CD4-positive, alpha-beta T cell (primary cell): ENCODE measurements around the gene B3GLCT. TPM values are rescaled to one million over a fixed set of nuclear protein-coding genes. Genes with fewer than 3 reads are reported as not detected.

Source experiments
- ATAC-seq: fragments of 200-7000 bp; cut with Tn5 transposase; one replicate; pipeline ENCODE4 v1.10.0; 2022; ENCODE audit warnings: mild to moderate bottlenecking; ENCODE audit not compliant: poor library complexity
- CTCF ChIA-PET: fragments of 350-600 bp; sonication (Branson Sonifier 250); formaldehyde crosslinking; loops from one replicate; lab custom pipeline; 2021; ENCODE audit warnings: antibody characterized with exemption, inconsistent platforms; lab: Charles Lee
- POLR2A ChIA-PET: fragments of 350-600 bp; sonication (Branson Sonifier 250); formaldehyde crosslinking; loops from one replicate; lab custom pipeline; 2021; ENCODE audit warnings: antibody characterized with exemption, inconsistent platforms; lab: Charles Lee
- DNase-seq, 14 experiments: peaks; one replicate each; pipeline ENCODE4 v3.0.0-alpha.2; 2013 to 2020; ENCODE audit warnings: mixed read lengths in 2 of 14
- H3K27ac ChIP-seq, 2 donors: one replicate each; pipeline versions ENCODE4 v1.5.1 to v1.7.0; 2013; ENCODE audit warnings: low read length in 2 of 2, low read depth in 1 of 2, mild to moderate bottlenecking in 1 of 2
- H3K27me3 ChIP-seq, 2 experiments: 1 replicate in 1 of 2; 2 replicates in 1 of 2; pipeline versions ENCODE4 v1.6.1 to v1.7.0; 2013; ENCODE audit warnings: low read length in 2 of 2, control low read depth in 1 of 2, mild to moderate bottlenecking in 1 of 2, moderate library complexity in 1 of 2; ENCODE audit not compliant: insufficient read depth in 2 of 2, control insufficient read depth in 1 of 2
- H3K36me3 ChIP-seq: one replicate; pipeline ENCODE4 v1.6.1; 2013; ENCODE audit warnings: low read length, control low read depth; ENCODE audit not compliant: insufficient read depth
- H3K4me1 ChIP-seq: one replicate; pipeline ENCODE4 v1.6.1; 2013; ENCODE audit warnings: low read length, control low read depth; ENCODE audit not compliant: insufficient read depth
- H3K4me3 ChIP-seq: one replicate; pipeline ENCODE4 v1.5.1; 2013; ENCODE audit warnings: mild to moderate bottlenecking, low read length, moderate library complexity
- H3K9me3 ChIP-seq, 2 experiments: 1 replicate in 1 of 2; 2 replicates in 1 of 2; pipeline versions ENCODE4 v1.6.1 to v1.7.0; 2013; ENCODE audit warnings: low read length in 2 of 2, mild to moderate bottlenecking in 2 of 2, control low read depth in 1 of 2, moderate library complexity in 1 of 2; ENCODE audit not compliant: control insufficient read depth in 1 of 2, insufficient read depth in 1 of 2
- H3K27ac Mint-ChIP-seq: one replicate; pipeline ENCODE4 v1.8.0; 2020; ENCODE audit warnings: mixed read lengths
- H3K27me3 Mint-ChIP-seq: one replicate; pipeline ENCODE4 v1.8.0; 2021; ENCODE audit warnings: mixed read lengths
- H3K36me3 Mint-ChIP-seq: one replicate; pipeline ENCODE4 v1.8.0; 2021; ENCODE audit warnings: low read depth, mixed read lengths
- H3K4me1 Mint-ChIP-seq: one replicate; pipeline ENCODE4 v1.8.0; 2021; ENCODE audit warnings: low read depth, mixed read lengths
- H3K4me3 Mint-ChIP-seq: one replicate; pipeline ENCODE4 v1.8.0; 2020; ENCODE audit warnings: mild to moderate bottlenecking, mixed read lengths
- H3K9me3 Mint-ChIP-seq: one replicate; pipeline ENCODE4 v1.8.0; 2020; ENCODE audit warnings: mixed read lengths
- intact Hi-C, 2 experiments: fragments of 100-400 bp; cut with DNase I in 1 of 2; cut with micrococcal nuclease in 1 of 2; formaldehyde crosslinking; loops; one replicate each; pipeline versions ENCODE4 v1.15.1 to v1.9.0; 2023 to 2025; cut with DNase I, micrococcal nuclease
- total RNA-seq, 174 experiments: library from RNA in 2 of 174; stranded (reverse) in 2 of 174; gene quantifications; one replicate each; pipeline ENCODE4 v1.2.3 and lab custom pipeline; 2021 to 2026
- TF ChIP-seq, protein P1 (sequence below): fragments of 200-600 bp; IDR thresholded peaks from one replicate; pipeline ENCODE4 v1.8.0; 2022; ENCODE audit warnings: antibody characterized with exemption, mild to moderate bottlenecking

B3GLCT gene
- total RNA-seq, 2 experiments from 2014 or later: 3.2 to 3.7 TPM

DNA sequence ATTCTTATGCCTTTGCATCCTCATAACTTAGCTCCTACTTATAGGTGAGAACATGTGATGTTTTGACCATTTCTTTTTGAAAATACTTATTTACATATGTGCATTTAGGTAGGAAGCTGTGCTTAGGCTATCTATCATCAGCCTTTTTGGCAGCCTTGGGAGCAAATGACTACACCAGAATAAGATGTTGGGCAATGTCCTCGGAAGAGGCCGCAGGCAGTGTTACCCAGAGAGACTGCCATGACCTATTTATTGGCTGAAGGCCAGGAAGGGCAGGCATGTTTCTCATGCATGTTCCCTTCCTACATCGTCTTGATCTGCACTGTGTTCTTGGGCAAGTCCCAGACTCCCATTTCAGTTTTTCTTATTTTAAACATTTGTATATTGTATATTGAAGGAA is 122.3 kb downstream of the B3GLCT start:
- H3K27ac Mint-ChIP-seq: no peak overlapping the region
- peaks cover 63% of the 10 kb centered on the region for H3K36me3 Mint-ChIP-seq
- DNase-seq: no peak
- no peak overlapping the region for H3K4me3 ChIP-seq
- no peak for ATAC-seq
- intact Hi-C loops: no loop called here
- POLR2A ChIA-PET: no interaction called here
- no peak overlapping the region for H3K4me3 Mint-ChIP-seq
- H3K27me3 ChIP-seq: no peaks in the 10 kb centered on the region
- H3K27ac ChIP-seq: no peak overlapping the region
- no peaks in the 10 kb centered on the region for H3K4me1 Mint-ChIP-seq
- no peaks in the 10 kb centered on the region for H3K36me3 ChIP-seq
- H3K9me3 Mint-ChIP-seq: peaks cover 4% of the 10 kb centered on the region
- TF ChIP-seq, protein P1, sequence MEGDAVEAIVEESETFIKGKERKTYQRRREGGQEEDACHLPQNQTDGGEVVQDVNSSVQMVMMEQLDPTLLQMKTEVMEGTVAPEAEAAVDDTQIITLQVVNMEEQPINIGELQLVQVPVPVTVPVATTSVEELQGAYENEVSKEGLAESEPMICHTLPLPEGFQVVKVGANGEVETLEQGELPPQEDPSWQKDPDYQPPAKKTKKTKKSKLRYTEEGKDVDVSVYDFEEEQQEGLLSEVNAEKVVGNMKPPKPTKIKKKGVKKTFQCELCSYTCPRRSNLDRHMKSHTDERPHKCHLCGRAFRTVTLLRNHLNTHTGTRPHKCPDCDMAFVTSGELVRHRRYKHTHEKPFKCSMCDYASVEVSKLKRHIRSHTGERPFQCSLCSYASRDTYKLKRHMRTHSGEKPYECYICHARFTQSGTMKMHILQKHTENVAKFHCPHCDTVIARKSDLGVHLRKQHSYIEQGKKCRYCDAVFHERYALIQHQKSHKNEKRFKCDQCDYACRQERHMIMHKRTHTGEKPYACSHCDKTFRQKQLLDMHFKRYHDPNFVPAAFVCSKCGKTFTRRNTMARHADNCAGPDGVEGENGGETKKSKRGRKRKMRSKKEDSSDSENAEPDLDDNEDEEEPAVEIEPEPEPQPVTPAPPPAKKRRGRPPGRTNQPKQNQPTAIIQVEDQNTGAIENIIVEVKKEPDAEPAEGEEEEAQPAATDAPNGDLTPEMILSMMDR: no peak
- H3K9me3 ChIP-seq: peaks cover 0 to 4% of the 10 kb centered on the region in 2 experiments
- no peaks in the 10 kb centered on the region for H3K27me3 Mint-ChIP-seq
- no peaks in the 10 kb centered on the region for H3K4me1 ChIP-seq
- CTCF ChIA-PET: no interaction called here

DNA sequence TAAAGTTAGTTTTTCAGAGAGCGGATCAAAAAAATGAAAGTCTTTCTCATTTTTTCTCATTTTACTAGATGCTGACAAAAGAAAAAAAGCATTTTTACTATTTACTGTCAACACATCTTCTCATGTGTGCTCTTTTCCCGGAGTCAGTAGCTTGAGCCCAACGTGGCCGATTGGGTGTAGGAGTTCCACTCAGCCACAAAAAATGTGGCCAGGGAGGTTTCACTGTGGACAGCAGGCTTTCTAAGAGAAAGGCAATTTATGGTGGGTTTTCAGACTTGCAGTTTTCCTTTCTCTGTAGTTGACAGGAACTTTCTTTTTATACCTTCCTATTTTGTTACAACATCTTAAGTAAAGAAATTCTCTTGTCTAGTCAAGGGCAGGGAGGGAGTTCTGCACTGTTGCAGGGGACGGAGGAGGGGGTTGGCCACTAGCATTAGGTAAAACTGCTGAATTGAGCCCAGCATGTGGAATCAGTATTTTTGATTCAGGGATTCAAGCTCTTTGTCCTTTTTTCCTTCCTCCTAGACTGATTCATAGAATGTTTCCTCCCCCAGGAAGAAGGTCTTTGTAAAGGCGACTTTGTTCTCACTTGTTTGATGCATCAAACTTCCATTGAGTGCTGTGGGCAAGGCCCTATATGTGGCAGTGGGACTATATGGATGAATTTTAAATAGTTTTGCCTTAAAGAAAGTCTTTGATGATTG is 123.1 kb downstream of the B3GLCT start:
- no peak for ATAC-seq
- Mint-ChIP-seq H3K36me3 (peaks cover 63% of the 10 kb centered on the region), H3K27me3 (no peaks in the 10 kb centered on the region), H3K9me3 (peaks cover 4% of the 10 kb centered on the region), H3K4me1 (no peaks in the 10 kb centered on the region), H3K4me3 (no peak overlapping the region), H3K27ac (no peak overlapping the region)
- no peaks in the 10 kb centered on the region for H3K9me3 ChIP-seq
- H3K27ac ChIP-seq: no peak overlapping the region
- H3K4me3 ChIP-seq: no peak overlapping the region
- intact Hi-C loops: no loop called here
- no peaks in the 10 kb centered on the region for H3K4me1 ChIP-seq
- H3K36me3 ChIP-seq: no peaks in the 10 kb centered on the region
- H3K27me3 ChIP-seq: no peaks in the 10 kb centered on the region
- TF ChIP-seq, protein P1: no peak
- CTCF ChIA-PET: no interaction called here
- POLR2A ChIA-PET: no interaction called here
- no peak for DNase-seq

DNA sequence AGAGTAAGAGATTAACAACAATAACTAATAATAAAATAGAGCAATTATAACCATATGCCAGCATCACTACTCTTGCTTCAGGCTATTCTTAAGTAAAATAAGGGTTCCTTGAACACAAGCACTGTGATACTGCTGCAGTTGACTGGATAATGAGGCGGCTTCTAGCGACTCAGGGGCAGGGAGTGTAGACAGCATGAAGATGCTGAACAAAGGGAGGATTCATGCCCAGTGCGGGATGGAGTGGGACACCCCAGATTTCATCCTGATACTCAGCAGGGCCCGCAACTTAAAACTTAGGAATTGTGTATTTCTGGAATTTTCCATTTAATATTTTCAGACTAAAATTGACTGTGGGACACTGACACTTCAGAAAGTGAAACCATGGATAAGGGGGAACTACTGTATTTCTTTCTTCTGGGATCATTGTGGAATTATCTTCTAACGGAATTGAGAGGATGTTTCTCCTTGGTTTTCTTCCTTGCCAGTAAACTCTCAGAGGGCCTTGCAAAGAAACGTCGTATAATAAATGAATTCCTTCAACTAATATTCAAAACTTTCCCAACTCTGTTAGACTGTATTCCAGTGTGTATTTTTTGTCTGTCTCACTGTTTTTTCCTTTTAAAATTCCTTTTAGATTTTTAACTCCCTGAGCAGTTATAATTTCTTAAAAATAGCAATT is 127.5 kb downstream of the B3GLCT start:
- DNase-seq (no peak), ATAC-seq (no peak)
- no peaks in the 10 kb centered on the region for H3K27me3 ChIP-seq
- H3K27ac ChIP-seq: no peak overlapping the region
- Mint-ChIP-seq H3K27me3 (no peaks in the 10 kb centered on the region), H3K9me3 (no peaks in the 10 kb centered on the region), H3K4me1 (no peaks in the 10 kb centered on the region), H3K36me3 (peaks cover 78% of the 10 kb centered on the region), H3K4me3 (no peak overlapping the region), H3K27ac (no peak overlapping the region)
- POLR2A ChIA-PET: no interaction called here
- no peaks in the 10 kb centered on the region for H3K9me3 ChIP-seq
- no peaks in the 10 kb centered on the region for H3K4me1 ChIP-seq
- TF ChIP-seq, protein P1: no peak
- intact Hi-C loops: no loop called here
- CTCF ChIA-PET: no interaction called here
- no peak overlapping the region for H3K4me3 ChIP-seq
- H3K36me3 ChIP-seq: no peaks in the 10 kb centered on the region
